Fibroblast of mammary gland (primary cell): Measurements from ENCODE around the gene ROBO2.
A peak's percentile ranks its signal among the peaks of the same experiment; 100 is the strongest.

Experiments used
- DNase-seq: peaks from one replicate; pipeline ENCODE4 v3.0.0-alpha.2; 2010; ENCODE audit warnings: low read depth
- H3K4me3 ChIP-seq: 2 replicates; pipeline ENCODE4 v1.5.1; 2011; ENCODE audit warnings: low read depth, mild to moderate bottlenecking, low read length, moderate library complexity; ENCODE audit not compliant: control insufficient read depth
- CTCF ChIP-seq: conservative IDR thresholded peaks from 2 replicates; pipeline ENCODE4 v1.5.1; 2011; ENCODE audit warnings: low read depth, low read length, inconsistent platforms; ENCODE audit not compliant: control insufficient read depth, insufficient read depth

The ROBO2 gene

GRCh38 chr3:77254967-77255831 lies 215.3 kb downstream of the ROBO2 start:
- TF ChIP-seq CTCF, result peak; percentile 67
- H3K4me3 ChIP-seq, result no peak overlapping the region
- DNase-seq, result peak; percentile 54

GRCh38 chr3:77256584-77257503 lies 216.9 kb downstream of the ROBO2 start:
- H3K4me3 ChIP-seq, result no peak overlapping the region
- TF ChIP-seq CTCF, result no peak
- DNase-seq, result no peak

- TF ChIP-seq CTCF, result no peak
Observed at GRCh38 chr3:77259694-77260093, 219.8 kb downstream of the ROBO2 start.

GRCh38 chr3:77262361-77262760 lies 222.5 kb downstream of the ROBO2 start:
- DNase-seq, result no peak
- H3K4me3 ChIP-seq, result no peak overlapping the region
- TF ChIP-seq CTCF, result no peak

More at GRCh38 chr3:77259694-77260093, 219.8 kb downstream of the ROBO2 start:
- no peak overlapping the region for H3K4me3 ChIP-seq
- no peak for DNase-seq

GRCh38 chr3:77267589-77267988 lies 227.7 kb downstream of the ROBO2 start:
- TF ChIP-seq CTCF, result no peak
- DNase-seq, result no peak
- no peak overlapping the region for H3K4me3 ChIP-seq

GRCh38 chr3:77271306-77271705 lies 231.4 kb downstream of the ROBO2 start:
- no peak for DNase-seq
- no peak for TF ChIP-seq CTCF
- H3K4me3 ChIP-seq, result no peak overlapping the region
